ENCODE data around the gene CERKL. TPM values are rescaled to one million over a fixed set of nuclear protein-coding genes. Genes with fewer than 3 reads are reported as not detected.
"Not testable (repeated sequence)": the region's sequence is repeated elsewhere in the genome, so short reads cannot be mapped to it uniquely, and the experiment has no call there.

CERKL gene, protein sequence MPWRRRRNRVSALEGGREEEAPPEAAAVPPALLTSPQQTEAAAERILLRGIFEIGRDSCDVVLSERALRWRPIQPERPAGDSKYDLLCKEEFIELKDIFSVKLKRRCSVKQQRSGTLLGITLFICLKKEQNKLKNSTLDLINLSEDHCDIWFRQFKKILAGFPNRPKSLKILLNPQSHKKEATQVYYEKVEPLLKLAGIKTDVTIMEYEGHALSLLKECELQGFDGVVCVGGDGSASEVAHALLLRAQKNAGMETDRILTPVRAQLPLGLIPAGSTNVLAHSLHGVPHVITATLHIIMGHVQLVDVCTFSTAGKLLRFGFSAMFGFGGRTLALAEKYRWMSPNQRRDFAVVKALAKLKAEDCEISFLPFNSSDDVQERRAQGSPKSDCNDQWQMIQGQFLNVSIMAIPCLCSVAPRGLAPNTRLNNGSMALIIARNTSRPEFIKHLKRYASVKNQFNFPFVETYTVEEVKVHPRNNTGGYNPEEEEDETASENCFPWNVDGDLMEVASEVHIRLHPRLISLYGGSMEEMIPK
- 1.1 TPM for total RNA-seq

DNA sequence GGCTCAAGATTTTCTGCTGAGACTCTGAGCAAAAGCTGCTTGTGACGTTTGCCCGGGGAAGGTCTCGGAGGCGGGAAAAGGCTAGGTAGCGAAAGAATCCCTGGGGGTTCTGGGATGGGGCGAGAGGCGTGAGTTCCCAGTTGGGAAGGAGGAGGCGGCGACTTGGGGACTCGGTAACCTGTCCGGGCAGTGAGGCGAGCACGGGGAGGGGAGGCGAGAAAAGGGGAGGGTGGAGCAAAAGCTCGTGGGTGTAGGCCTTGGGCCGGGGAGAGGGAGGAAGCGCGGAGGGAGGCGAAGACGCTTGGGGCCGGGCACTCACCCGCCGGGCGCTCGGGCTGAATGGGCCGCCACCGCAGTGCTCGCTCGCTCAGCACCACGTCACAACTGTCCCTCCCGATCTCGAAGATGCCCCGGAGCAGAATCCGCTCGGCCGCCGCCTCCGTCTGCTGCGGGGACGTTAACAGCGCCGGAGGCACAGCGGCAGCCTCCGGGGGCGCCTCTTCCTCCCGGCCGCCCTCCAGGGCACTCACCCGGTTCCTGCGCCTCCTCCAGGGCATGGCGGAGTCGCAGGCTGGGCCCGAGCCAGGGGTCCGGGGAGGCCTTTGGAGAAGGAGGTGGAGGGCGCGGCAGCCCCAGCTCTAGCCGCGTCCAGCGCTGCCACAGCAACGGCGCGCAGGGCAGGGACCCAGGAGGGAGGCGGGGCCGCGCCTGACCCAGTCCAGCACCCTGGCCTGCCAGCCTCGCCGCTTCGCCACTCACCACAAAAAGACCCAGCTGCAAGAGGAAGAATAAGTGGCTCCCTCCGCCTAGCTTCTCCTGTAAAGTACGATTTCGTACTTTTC, at the start of gene CERKL:
TSS of gene CERKL (minus strand) at position 656 of the 842 bp plus-strand sequence. CDS start at position 557, 99 bp downstream.
- no peak for DNase-seq

DNA sequence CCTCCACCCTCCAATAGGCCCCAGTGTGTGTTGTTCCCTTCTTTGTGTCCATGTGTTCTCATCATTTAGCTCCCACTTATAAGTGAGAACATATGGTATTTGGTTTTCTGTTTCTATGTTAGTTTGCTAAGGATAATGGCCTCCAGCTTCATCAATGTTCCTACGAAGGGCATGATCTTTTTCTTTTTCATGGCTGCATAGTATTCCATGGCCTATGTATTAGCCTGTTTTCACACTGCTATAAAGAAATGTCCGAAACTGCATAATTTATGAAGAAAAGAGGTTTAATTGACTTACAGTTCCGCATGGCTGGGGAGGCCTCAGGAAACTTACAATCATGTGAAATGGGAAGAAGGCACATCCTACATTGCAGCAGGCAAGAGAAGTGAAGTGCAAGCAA, 45.6 kb upstream of the CERKL start:
- DNase-seq, result not testable (repeated sequence)

DNA sequence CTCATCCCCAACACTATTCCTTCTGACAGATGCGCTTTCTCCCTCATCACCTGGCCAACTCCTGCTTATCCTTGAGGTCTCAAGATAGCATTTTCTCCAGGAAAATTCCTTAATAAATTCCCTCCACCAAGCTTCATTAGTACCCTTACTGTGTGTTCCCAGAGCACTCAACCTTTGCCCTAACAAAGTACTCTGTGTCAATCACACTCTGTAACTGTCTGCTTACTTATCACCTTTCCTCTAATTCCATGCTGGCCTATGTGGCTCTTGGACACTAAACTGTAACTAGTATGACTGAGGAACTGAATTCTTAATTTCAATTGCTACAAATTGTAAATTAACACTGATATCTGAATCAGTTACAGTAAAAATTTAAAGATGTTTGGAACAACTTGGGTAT, 41.3 kb upstream of the CERKL start:
- DNase-seq, result no peak

DNA sequence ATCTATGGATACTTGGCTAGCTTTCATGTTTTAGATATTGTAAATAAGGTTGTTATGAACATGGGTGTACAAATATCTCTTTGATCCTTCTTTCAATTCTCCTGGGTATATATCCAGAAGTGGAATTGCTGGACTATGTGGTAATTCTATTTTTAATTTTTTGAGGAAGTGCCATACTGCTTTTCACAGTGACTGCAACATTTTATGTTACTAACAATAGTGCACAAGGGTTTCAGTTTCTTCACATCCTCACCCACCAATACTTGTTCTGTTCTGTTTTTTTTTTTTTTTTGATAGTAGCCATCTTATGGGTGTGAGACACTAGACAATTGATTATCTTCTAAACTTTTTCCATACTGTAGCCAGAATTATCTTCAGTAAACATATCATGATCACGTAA, 40.7 kb upstream of the CERKL start:
- DNase-seq, result no peak

DNA sequence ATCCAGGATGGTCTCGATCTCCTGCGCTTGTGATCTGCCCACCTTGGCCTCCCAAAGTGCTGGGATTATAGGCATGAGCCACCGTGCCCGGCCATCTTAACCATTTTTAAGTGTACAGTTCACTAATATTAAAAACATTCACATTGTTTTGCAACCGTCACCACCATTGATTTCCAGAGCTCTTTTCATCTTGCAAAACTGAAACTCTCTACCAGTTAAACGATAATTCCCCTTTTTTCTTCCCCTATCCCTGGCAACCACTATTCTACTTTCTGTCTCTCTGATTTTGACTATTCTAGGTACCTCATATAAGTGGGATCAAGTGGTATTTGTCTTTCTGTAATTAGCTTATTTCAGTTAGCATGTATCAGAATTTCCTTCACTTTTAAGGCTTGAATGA, 40.2 kb upstream of the CERKL start:
- no peak for DNase-seq

DNA sequence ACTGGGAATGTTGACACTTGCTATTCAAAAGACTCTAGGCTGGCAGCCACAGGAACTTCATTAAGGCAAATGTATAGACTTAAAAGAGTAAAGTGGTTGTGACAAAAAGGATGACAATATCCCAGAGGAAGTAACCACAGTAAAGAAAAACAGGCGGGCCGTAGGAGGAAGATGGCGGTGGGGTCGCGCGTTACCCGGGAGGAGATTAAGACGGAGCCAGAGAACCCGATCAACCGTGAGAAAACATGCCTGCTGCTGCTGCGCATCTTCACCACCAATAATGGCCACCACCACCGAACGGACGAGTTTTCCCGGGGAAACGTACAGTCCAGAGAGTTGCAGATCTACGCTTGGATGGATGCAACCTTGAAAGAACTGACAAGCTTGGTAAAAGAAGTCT, 37.4 kb upstream of the CERKL start:
- DNase-seq, result no peak

DNA sequence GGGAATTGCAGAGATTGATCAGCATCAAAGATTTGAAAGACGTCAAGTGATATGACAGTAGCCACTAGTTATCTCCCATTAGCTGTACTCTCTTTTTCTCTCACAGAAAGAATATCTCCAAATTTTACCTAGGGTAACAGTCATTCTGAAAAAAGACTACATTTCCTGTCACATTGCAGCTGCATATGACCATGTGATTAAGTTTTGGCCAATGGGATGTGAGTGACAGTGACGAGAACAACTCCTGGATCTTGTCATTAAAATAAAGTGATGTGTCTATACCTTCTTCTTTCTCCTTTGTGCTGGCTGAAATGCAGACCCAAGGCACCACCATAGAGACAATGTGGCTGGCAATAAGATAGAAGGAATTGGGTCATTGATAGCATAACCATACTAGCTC, 34.0 kb upstream of the CERKL start:
- DNase-seq, result no peak

DNA sequence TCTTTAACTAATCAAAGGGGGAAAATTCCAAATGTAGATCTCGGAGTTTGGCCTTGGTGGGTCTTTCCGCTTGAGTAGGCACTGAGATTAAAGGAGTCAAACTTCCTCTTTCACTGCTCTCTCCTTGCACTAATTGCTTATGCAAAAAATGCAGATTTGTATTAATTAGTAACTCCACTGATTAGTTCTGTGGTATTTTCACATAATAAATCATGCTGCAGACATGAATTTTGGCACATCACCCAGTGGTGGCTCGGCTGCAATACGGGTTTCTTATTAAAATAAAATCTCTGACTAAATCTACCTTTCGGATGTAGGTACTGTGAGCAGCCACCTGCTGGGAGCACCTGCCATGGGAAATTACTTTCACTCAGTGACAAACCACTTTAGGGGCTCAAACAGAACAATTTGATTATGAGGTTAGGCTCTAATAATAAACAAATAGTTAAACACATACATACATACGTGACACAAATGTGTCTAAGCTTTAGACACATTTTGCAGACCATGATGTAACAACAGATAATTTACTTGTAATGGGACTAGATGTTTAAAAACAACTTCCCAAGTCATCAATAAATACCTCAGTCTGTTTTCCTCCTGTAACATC, 29.8 kb upstream of the CERKL start:
- no peak for DNase-seq

DNA sequence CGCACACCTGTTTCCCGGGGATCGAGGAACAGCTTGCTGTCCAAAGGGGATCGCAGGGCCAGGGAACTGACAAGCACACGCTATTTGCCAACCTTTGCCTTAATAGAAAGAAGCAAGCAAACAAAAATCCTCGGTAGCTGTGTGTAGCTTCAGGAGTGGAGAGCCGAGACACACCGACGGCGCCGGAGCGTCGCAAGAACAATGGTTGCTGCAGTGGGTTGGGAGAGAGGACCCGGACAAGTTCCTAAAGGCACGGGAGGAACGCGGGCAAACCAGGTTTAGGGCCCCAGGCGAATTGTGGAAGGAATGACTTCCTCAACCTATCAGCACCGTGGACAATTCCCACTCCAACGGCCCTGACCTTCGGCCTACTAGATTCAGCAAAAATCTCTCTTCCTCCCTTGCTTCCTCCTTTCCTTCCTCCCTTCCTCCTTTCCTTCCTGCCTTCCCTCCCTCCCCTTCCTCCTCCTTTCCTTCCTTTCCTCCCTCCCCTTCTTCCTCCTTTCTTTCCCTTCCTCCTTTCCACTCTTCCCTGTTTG, 28.3 kb upstream of the CERKL start:
- no peak for DNase-seq

DNA sequence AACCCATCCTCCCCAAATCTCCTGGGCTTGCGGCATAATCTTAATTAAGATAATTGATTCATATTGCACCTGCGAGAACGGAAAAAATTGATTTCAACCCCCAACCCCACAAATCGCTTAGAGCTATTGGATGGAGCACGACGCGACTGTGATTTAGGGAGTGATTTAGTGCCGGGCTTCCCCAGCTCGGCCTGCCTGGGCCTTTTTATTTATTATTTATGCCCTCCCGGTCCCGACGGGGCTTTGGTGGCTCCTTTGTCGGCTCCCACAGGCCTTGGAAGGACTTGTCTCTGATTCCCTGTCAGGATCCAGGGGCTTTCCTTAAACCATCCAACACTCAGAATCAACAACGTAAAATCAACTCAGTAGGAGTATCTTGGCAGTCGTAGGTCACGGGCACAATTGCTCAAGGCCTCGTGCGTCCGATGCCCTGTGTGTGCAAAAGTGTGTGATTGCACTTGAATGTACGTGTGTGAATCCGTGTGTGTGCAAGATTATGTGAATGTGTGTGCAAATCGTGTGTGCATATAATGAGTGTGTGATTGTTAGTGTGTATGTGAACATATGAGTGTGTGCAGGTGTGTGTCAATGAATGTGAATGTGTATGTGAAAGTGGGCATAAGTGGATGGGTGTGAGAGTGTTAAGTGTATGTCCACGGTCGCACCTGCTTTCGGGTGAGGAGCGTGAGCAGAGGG, 27.7 kb upstream of the CERKL start:
- no peak for DNase-seq

DNA sequence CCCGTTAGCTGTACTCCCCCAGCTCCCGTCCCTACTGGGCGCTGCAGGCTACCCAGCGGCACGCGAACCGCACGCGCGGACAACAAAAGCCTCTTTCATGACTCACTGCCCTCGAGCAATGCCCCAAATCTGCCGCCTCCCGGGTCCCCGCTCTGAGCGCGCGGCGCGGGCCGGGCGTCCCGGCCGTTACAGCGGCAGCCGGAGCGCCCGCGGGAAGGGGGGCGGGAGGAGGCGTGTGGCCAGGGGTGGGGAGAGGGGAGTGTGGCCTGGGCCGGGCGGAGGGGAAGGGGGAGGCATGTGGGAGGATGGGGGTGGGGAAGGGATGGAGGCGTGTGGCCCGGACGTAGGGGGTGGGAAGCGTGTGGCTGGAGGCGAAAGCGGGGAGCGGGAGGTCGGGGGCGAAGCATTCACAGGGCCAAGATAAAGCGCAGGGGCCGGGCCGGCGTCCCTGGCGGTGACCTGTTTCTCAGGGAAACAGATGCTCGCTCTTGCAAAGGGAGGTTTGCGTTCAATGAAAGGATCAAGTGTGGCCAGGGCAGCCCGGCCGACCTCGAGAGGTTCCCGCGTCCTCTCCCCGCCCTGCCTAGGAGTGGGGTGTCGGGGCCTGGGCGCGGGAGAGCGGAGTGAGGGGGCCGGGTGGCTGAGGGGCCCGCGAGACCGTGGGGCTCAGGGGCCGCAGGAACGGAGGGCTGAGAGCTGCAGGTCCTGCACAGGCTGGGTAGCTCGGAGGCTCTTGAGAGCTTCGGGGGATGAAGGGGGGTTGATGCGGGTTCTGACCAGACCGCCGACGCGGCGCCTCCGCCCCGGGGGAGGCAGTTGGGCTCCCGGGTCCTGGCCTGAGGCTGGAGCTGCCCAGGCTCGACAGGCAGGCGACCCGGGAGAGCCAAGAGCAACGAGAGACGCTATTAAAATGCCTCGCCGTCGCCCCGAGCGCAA, 26.9 kb upstream of the CERKL start:
- DNase-seq, result no peak

DNA sequence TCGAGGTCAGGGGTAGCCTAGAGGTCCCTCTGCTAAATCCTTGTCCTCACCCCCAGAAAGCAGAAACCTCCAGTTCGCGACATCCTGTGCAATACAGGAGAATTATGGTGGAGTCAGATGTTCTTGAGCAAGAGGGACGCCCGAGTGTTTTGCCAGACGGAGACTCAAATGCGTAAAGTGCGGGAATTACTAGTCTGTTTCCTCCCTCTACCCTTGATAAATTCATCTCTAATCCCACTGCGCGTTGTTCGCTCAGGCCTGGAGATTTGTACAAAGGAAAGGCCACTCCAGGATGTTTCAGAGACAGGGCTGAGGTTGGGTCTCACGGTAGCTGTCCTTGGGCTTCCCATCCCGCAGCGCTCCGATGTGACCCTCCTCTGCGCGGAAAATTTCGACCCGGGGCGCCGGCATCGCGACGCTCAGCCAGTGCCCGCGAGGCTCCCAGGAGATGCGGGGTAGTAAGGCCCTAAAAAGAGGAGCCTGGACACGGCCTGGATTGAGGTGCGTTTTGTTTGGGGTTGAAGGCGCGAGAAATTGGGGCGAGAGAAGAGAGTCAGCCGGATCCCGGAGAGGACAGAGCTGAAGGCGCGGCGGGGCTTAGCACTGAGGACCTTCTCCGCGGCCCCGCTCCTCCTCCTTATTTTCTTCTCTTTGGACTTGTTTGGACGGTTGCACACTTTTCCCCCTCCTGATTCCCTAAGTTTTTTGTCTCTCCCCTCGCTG, 26.1 kb upstream of the CERKL start:
- DNase-seq, result no peak

DNA sequence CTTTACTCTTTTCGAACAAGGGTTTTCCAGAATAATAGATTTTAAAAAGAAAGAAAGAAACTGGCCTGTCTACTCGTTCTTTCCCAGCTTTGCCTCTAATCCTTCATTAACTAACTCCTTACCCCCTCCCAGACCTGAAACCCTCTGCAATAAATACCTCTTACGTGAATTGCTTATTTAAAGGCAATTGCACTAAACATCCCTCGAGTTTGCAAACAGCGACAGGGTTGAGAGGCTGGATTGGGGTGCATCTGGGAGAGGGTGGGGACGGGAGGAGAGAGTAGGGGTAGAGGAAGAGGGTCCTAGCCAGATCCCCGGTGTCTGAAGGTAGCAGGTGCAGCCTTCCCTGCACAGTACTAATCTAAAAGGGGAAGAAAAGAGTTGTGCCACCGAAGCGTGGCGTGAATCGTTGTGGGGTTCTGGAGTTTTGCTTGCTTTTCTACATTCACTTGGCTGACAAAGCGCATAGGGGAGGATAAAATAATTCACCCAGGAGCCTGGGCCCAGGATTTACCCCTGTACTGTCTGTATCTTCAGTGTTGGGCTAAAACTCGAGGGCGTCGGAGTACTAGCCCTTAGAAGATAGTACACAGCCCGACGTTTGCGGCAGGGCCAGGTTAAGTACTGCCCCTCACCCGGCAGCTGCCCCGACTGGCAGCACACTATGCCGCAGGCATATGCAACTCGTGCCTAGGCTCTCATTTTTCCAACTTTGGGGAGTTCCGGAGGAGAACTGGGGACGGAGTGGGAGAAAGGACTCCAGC, 25.3 kb upstream of the CERKL start:
- no peak for DNase-seq

DNA sequence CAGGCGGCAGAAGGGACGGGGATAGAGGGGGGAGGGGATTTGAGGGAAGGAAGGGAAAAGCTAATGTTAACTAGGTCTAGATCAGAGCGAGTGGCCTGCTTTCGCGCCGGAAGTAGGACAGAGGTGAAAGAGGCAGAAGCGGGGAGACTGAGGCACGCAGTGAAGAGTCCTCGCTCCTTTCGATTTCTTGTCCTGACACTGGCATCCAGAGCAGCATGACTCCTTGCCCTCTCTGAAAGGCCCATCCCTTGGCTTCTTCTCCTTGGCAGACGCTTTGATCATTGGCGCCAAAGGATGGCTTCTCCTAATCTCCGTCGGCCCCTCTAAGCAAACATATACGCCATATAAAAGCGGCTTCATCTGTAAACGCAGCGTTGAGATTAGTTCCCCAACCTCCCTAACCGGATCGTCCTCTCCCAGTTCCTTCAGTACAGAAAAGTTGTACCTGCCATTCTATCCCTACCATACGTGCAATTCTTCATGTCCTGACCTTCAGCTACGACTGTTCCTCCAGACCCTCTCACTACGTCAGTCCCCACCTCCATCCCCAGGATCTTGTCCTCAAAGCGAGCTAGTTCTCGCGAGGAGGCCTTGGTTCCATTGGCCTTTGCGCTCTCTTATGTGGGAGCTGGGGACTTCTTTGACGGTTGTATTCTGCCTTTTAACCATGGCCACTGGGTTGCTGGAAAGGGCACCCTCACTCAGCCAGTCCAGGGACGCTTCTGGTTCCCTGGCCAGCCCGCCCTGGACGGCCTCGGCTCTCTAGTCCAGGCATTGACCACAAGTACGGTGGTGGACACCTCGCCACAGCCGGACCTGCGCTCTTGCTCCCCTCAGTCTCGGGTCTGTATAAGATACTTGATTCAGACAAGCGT, 24.3 kb upstream of the CERKL start:
- DNase-seq, result no peak

DNA sequence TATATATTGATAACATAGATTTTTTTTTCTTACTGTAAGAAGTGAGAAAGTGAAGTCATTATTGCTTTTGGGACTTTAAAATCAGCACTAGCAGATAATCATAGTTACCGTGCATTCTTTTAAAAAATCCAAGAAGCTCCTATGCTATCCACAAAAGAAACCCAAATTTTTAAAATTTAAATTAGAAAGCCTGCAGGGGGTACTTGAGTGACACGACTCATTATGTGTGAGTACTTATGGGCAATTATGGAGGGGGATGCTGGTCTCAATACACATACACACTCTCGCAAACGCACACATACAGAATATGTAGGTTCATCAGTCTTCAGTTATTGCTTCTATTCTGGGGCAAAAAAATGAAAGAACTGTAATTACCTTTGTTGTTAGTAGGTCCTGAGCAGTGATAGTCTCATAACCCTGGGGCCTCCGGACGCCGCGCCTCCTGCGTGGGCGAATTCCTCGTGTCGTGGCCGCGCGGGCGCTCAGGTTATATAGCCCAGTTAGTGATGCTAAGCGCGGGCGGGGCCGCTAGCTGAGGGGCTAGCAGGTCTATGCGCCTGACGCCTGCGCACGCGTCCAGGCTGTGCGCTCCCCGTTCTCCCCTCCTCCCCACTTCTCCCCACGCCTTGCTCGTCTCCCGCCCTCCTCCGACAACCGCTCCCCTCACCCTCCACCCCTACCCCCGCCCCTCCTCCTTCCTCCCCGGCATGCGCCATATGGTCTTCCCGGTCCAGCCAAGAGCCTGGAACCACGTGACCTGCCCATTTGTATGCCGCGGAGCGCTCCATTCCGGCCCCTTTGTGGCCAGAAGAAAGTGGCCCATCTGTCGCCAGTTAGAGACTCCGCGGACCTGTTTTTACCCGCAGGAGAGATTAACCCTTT, 23.4 kb upstream of the CERKL start, which contains the start of gene NEUROD1:
TSS of gene NEUROD1 (minus strand) at position 463 of the 882 bp plus-strand sequence. CDS start 1,657 bp downstream, outside the sequence.
- DNase-seq, result peak; percentile 21

DNA sequence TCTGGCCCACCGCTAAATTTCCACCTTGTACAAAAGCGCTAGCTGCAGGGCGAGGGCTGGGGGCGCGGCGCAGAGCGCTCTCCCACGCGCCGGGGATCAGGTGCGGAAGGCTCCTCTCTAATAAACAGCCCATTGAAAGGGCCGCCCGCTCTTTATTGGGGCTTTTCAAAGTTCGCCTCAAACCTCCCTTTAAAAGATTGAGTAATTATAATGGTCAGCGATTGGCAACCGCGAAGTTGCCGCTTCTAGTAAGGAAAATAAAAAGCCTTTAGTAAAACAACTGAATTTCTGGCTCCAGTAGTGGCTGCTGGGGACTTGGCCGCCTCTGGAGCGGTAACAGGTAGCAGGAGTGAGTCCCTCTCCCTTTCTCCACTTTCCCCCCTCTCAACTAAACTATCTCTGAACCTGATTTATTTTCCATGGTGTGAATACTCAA, 22.7 kb upstream of the CERKL start:
- no peak for DNase-seq
